Keratinocyte (primary cell): ENCODE measurements around the gene DDI1.

Experiments used
- CTCF ChIP-seq, 3 experiments: IDR thresholded peaks in 1 of 3; conservative IDR thresholded peaks in 1 of 3; optimal IDR thresholded peaks in 1 of 3; 2 replicates in 2 of 3; 3 replicates in 1 of 3; pipeline versions ENCODE3 to v1.5.1; 2011; ENCODE audit warnings: low read length in 3 of 3, mild to moderate bottlenecking in 3 of 3, moderate library complexity in 2 of 3, control low read depth in 1 of 3, inconsistent platforms in 1 of 3; ENCODE audit not compliant: insufficient read depth in 2 of 3; ENCODE audit errors: extremely low read depth in 1 of 3
- EZH2 ChIP-seq: IDR thresholded peaks from one replicate; pipeline ENCODE4 v1.6.1; 2012; ENCODE audit warnings: inconsistent platforms, mild to moderate bottlenecking, low read length, moderate library complexity

DNA sequence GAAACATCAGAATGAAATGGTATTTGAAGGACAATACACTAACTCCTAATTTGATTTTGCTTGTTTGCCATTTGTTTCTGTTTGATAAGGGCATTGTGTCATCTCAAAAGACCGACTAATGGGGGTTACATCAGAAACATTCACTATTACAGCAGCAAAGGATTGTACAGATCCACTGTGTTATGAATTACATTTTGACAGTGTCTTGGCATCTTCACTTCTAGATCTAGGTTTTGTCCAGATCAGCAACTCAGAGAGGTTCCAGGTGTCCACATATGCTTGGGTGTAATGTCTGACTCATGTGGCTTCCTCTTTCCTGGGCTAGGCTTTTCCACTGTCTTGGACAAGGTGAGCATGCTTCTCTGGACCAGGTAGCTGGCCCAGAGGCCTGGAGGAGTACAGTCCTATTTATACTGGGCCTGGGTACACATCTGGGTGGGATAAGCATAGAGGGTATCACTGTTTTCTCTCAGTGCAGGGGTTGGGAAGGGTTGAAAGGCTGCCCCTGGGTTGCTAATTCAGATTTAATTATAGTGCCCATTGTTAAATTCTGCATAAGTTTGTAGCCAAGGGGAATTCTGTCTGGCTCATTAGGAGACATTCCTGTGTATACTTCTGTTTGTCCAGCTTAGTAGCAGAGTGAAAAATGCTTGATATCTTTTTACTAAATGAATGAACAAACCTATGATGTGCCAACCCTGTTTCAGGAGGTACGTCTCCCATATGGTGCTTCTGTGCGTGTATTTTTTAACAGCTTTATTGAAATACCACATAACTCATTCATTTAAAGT, 23.8 kb downstream of the DDI1 start:
- TF ChIP-seq CTCF (optimal IDR thresholded peaks at IDR 0.05 in 1 of 3, IDR thresholded peaks at IDR 0.05 in 1 of 3, conservative IDR thresholded peaks at IDR 0.05 in 1 of 3; ENCODE audit: extremely low read depth in 1 of 3, insufficient read depth in 2 of 3, low read length in 3 of 3) (no peak), EZH2 (no peak)
